Loucy (cell line): ENCODE data around the gene SMO.

Source experiments
- CTCF ChIP-seq: fragments of 200-600 bp; sonication (generic); conservative IDR thresholded peaks from 2 replicates; pipeline ENCODE4 v1.5.1; 2014; ENCODE audit warnings: mild to moderate bottlenecking, antibody characterized with exemption, low read length
- EZH2phosphoT487 ChIP-seq: fragments of 200-600 bp; IDR thresholded peaks from 2 replicates; pipeline ENCODE4 v1.6.1; 2018; ENCODE audit warnings: antibody characterized with exemption, mild to moderate bottlenecking, moderate library complexity, borderline replicate concordance

DNA sequence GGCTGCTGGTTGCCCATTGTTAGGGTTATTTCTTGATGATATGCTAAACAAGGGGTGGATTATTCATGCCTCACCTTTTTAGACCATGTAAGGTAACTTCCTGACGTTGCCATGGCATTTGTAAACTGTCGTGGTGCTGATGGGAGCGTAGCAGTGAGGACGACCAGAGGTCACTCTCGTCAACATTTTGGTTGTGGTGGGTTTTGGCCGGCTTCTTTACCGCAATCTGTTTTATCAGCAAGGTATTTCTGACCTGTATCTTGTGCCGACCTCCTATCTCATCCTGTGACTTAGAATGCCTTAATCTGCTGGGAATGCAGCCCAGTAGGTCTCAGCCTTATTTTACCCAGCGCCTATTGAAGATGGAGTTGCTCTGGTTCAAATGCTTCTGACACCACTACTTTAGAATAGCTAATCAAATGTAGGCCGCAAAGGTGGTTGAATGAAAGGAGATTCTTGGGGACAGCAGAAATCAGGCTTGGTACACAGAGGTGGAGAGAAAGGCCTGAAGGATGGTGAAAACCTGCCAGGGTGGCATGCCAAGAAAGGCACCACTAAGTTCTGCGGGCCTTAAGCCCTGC is 17.9 kb upstream of the SMO start:
- TF ChIP-seq CTCF, result no peak
- TF ChIP-seq EZH2phosphoT487, result no peak
